Spinal cord (tissue), 10 donors: ENCODE measurements around the gene PPP1CA. TPM values are rescaled to one million over a fixed set of nuclear protein-coding genes. Genes with fewer than 3 reads are reported as not detected.
"Not testable (repeated sequence)": the region's sequence is repeated elsewhere in the genome, so short reads cannot be mapped to it uniquely, and the experiment has no call there.

ENCODE experiments used
- DNase-seq, 6 donors: peaks; one replicate each; pipeline versions ENCODE4 v3.0.0 to v3.0.0-alpha.2; 2013 to 2015; ENCODE audit warnings: low spot score in 6 of 6, low read depth in 4 of 6
- H3K27ac ChIP-seq: one replicate; pipeline ENCODE4 v1.5.1; 2013; ENCODE audit warnings: low read depth, low read length, control low read depth
- H3K27me3 ChIP-seq: one replicate; pipeline ENCODE4 v1.6.1; 2013; ENCODE audit warnings: low read length; ENCODE audit not compliant: control insufficient read depth, insufficient read depth
- H3K36me3 ChIP-seq: one replicate; pipeline ENCODE4 v1.6.1; 2013; ENCODE audit warnings: low read length; ENCODE audit not compliant: control insufficient read depth, insufficient read depth
- H3K4me1 ChIP-seq: one replicate; pipeline ENCODE4 v1.6.1; 2013; ENCODE audit warnings: low read length; ENCODE audit not compliant: control insufficient read depth, insufficient read depth
- H3K4me3 ChIP-seq: one replicate; pipeline ENCODE4 v1.5.1; 2013; ENCODE audit warnings: low read depth, low read length, control low read depth
- H3K9me3 ChIP-seq: one replicate; pipeline ENCODE4 v1.6.1; 2013; ENCODE audit warnings: low read length; ENCODE audit not compliant: control insufficient read depth, insufficient read depth
- WGBS: methylation state at CpG from one replicate; pipeline ENCODE4 v1.1.5; 2013; ENCODE audit warnings: missing lambda C conversion rate; ENCODE audit not compliant: insufficient coverage; 5-methylcytosine and 5-hydroxymethylcytosine counted together
- polyA plus RNA-seq, 2 donors: library from polyadenylated mRNA; unstranded; fragments of 120-200 nt; gene quantifications; one replicate each; pipeline ENCODE4 v1.2.1, GENCODE V29; 2013; ENCODE audit not compliant: insufficient read length in 2 of 2
- total RNA-seq, 2 donors: library from RNA; depleted of rRNA in 1 of 2; stranded (reverse); fragments of 120-200 nt in 1 of 2; fragments of >200 nt in 1 of 2; gene quantifications; one replicate each; pipeline versions ENCODE4 v1.2.3 to v1.2.4, GENCODE V29; 2013 to 2014
- donor health status: healthy.

PPP1CA gene
- total and polyA plus RNA-seq, 4 donors: 81.2 to 130 (median 117) TPM

GRCh38 chr11:67403085-67403484 is 1.4 kb upstream of the PPP1CA start:
- H3K9me3 ChIP-seq, H3K27ac ChIP-seq, H3K27me3 ChIP-seq, H3K4me3 ChIP-seq, DNase-seq: not testable (repeated sequence)
- Histone ChIP-seq H3K36me3 (peaks cover 26% of the 10 kb centered on the region), H3K4me1 (peaks cover 54% of the 10 kb centered on the region)
- WGBS: 96% methylated on average over 7 of the region's 9 CpGs

DNA sequence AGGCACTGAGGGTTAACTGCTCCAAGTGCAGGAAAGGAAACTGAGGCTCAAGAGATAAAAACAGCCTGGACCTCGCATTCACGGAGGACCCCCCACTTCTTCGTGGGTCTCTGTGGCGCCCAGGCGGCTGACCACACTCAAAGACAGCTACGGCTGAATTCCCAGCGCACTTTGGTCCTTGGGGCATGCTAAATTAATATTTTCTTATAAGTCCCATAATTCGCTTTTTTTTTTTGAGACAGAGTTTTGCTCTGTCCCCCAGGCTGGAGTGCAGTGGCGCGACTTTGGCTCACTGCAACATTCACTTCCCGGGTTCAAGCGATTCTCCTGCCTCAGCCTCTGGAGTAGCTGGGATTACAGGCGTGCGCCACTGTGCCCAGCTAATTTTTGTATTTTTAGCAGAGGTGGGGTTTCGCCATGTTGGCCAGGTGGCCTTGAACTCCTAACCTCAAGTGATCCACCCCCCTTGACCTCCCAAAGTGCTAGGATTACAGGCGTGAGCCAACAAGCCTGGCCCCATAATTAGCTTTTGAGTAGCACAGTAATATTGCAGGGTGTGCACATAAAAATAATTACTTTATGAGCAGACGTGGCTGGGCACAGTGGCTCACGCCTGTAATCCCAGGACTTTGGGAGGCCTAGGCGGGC is 658 bp upstream of the PPP1CA start:
- DNase-seq, H3K9me3 ChIP-seq: not testable (repeated sequence)

DNA sequence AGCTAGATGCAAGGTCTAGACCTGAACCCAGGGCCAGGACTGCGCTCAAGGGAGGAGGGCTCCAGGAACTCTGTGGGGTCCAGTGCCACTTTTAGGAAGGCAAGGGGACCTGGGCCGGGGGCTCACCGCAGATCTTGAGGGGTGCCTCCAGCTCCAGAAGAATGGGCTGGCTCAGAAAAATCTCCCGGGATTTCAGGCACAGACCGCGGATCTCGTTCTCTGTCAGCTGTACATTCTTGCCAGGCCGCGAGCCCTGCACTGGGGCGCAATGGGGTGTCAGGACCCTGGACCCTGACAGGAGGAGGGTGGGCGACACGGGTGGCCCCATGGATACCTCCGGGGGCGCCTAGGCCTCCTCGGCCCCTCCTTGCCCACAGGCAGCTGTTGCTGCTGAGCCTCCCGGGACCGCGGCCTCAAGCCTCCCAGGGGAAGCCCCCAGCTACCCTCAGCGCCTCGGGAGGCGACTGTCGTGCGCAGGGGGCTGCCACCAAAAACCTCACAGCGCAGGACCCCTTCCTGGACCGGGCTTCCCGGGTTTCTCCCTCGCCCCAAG is 640 bp downstream of the PPP1CA start:
- peaks cover 47% of the 10 kb centered on the region for H3K36me3 ChIP-seq
- peak overlapping the region; percentile 87 for H3K4me3 ChIP-seq
- H3K27me3 ChIP-seq: no peaks in the 10 kb centered on the region
- no peaks in the 10 kb centered on the region for H3K9me3 ChIP-seq
- no peak for DNase-seq
- H3K27ac ChIP-seq: peak overlapping the region; percentile 48
- H3K4me1 ChIP-seq: peaks cover 56% of the 10 kb centered on the region
- WGBS: 6% methylated on average over 27 of the region's 27 CpGs

More for the DNA sequence above, 658 bp upstream of the PPP1CA start:
- H3K4me1 ChIP-seq: peaks cover 49% of the 10 kb centered on the region
- H3K4me3 ChIP-seq: peak overlapping the region; percentile 26
- H3K36me3 ChIP-seq: peaks cover 34% of the 10 kb centered on the region
- 55% methylated on average over 15 of the region's 19 CpGs for WGBS
- not testable (repeated sequence) for H3K27me3 ChIP-seq
- H3K27ac ChIP-seq: peak overlapping the region; percentile 90

DNA sequence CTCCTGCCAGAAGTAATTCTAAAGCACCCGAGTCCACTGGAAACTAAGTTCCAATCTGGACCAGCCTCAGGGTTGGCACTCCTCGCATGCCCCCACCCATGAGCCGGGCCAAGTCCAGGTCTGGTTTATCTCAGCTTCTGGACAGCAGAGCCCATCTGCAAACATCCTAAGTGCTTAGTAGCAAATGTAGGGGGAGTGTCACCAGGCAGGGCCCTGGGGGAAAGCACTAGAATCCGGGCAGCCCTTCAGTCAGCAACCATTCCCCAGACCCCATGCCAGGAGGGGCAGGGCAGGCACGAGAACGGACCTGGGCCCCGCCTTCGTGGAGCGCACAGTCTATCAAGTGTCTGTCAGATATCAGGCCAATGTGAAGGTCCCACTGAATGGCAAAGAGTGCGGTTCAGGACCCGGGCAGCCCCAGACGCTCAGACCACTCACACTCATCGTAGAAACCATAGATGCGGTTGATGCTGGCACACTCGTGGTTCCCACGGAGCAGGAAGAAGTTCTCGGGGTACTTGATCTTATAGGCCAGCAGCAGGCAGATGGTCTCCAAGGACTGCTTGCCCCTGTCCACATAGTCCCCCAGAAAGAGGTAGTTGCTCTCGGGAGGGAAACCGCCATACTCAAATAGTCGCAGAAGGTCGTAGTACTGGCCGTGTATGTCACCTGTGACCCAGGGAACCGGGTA is 1.3 kb downstream of the PPP1CA start:
- Histone ChIP-seq H3K36me3 (peaks cover 53% of the 10 kb centered on the region), H3K4me3 (peak overlapping the region; percentile 87), H3K27me3 (no peaks in the 10 kb centered on the region), H3K27ac (no peak overlapping the region), H3K4me1 (peaks cover 56% of the 10 kb centered on the region), H3K9me3 (no peaks in the 10 kb centered on the region)
- WGBS: 63% methylated on average over 20 of the region's 23 CpGs
- no peak for DNase-seq

- Histone ChIP-seq H3K9me3 (no peaks in the 10 kb centered on the region), H3K36me3 (peaks cover 63% of the 10 kb centered on the region), H3K4me1 (peaks cover 51% of the 10 kb centered on the region), H3K4me3 (no peak overlapping the region), H3K27ac (no peak overlapping the region), H3K27me3 (no peaks in the 10 kb centered on the region)
- DNase-seq: no peak
- 86% methylated on average over 27 of the region's 31 CpGs for WGBS
These were observed 2.7 kb downstream of the PPP1CA start for GRCh38 chr11:67398661-67399563.

DNA sequence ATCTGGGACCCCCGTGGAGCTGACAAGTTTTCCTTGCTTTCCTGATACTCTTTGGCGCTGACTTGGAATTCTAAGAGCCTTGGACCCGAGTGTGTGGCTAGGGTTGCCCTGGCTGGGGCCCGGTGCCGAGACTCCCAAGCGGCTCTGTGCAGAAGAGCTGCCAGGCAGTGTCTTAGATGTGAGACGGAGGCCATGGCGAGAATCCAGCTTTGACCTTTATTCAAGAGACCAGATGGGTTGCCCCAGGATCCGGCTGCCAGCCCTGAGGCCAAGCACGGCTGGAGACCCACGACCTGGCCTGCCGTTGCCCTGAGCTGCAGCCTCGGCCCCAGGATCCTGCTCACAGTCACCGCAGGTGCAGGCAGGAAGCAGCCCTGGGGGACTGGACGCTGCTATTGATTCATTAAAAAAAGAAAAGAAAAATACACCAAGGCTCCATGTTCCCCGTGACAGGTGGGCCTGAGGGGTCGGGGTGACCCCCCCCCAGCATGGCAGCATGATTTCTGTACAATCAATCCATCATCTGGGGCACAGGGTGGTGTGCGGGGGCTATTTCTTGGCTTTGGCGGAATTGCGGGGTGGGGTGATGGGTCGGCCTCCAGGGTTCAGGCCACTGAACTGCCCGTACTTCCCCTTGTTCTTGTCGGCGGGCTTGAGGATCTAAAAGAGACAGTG is 3.5 kb downstream of the PPP1CA start:
- Histone ChIP-seq H3K27me3 (no peaks in the 10 kb centered on the region), H3K4me3 (no peak overlapping the region), H3K9me3 (no peaks in the 10 kb centered on the region), H3K27ac (no peak overlapping the region), H3K36me3 (peaks cover 71% of the 10 kb centered on the region), H3K4me1 (peaks cover 48% of the 10 kb centered on the region)
- WGBS: 82% methylated on average over 20 of the region's 24 CpGs
- no peak for DNase-seq

DNA sequence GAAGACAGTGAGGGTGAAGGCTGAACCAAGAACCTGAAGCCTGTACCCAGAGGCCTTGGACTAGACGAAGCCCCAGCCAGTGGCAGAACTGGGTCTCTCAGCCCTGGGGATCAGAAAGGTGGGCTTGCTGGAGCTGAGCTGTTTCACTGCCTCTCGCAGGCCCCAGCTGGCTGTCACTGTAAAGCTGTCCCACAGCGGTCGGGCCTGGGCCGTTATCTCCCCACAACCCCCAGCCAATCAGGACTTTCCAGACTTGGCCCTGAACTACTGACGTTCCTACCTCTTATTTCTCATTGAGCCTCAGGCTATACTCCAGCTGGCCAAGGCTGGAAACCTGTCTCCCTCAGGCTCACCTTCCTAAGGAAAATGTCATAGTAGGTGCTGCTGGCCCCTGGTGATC is 4.1 kb downstream of the PPP1CA start:
- H3K4me3 ChIP-seq: no peak overlapping the region
- no peak for DNase-seq
- peaks cover 74% of the 10 kb centered on the region for H3K36me3 ChIP-seq
- peaks cover 49% of the 10 kb centered on the region for H3K4me1 ChIP-seq
- WGBS: 91% methylated on average over 6 of the region's 6 CpGs
- H3K27me3 ChIP-seq: no peaks in the 10 kb centered on the region
- no peaks in the 10 kb centered on the region for H3K9me3 ChIP-seq
- no peak overlapping the region for H3K27ac ChIP-seq

GRCh38 chr11:67396587-67397389 is 4.9 kb downstream of the PPP1CA start:
- Histone ChIP-seq H3K36me3 (peaks cover 76% of the 10 kb centered on the region), H3K4me3 (no peak overlapping the region), H3K27me3 (no peaks in the 10 kb centered on the region), H3K27ac (no peak overlapping the region), H3K4me1 (peaks cover 47% of the 10 kb centered on the region), H3K9me3 (no peaks in the 10 kb centered on the region)
- no peak for DNase-seq
- 47% methylated on average over 8 of the region's 13 CpGs for WGBS
